ENCODE measurements around the gene MRPL24. TPM values are rescaled to one million over a fixed set of nuclear protein-coding genes. Genes with fewer than 3 reads are reported as not detected.

Gene MRPL24
- polyA plus RNA-seq, 2 of the 4 experiments (the other 2 are of a cell fraction) = 170 to 198 TPM

DNA sequence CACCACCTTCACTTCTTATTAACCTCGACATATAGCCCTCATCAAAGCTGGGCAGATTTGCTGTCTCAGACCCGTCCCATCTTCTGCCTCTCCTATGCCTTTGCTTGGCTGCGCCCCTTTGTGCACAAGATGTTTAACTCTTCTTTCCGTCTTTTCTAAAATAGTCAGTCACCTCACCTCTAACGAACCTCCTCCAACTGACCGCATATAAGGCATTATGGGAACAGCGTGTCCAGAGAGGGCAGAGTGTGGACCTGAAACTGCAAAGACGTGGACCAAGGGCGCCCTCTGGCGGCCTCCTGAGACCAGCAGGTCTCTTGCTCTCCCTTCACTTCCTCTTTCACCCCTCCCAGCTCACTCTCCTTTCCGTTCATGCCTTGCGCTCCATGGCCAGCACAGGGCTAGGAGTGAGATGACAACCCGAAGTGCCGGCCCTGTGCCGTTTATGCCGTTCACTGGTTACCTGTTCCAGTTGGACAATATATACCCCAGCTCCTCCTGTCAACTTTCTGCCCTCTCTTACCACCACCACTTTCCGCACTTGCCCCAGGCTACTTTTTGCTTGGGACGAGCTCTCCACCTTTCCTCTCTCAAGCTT lies 15.1 kb downstream of the MRPL24 start (continued):
- TF ChIP-seq ZC3H11A (IDR thresholded peaks at IDR 0.05) (no peak), TFCP2L1 (CRISPR knock-in tag; IDR thresholded peaks at IDR 0.05) (no peak), SMC3 (IDR thresholded peaks at IDR 0.05) (peak; percentile 91), RAD21 (conservative IDR thresholded peaks at IDR 0.05 in 1 of 2, IDR thresholded peaks at IDR 0.05 in 1 of 2) (peak; percentile 87 to 93), KDM1A (IDR thresholded peaks at IDR 0.05; ENCODE audit: low read depth) (no peak), POLR2A (IDR thresholded peaks at IDR 0.05; ENCODE audit: low read length) (no peak), RCOR1 (IDR thresholded peaks at IDR 0.05; ENCODE audit: low read depth, low read length) (no peak), TP53 (CRISPR knock-in tag; IDR thresholded peaks at IDR 0.05) (no peak), RARB (CRISPR knock-in tag; IDR thresholded peaks at IDR 0.05) (no peak), MAZ (IDR thresholded peaks at IDR 0.05; ENCODE audit: borderline replicate concordance, low read depth, low read length) (no peak), JUNB (IDR thresholded peaks at IDR 0.05) (no peak), CBX8 (IDR thresholded peaks at IDR 0.05) (no peak), EHF (CRISPR knock-in tag; IDR thresholded peaks at IDR 0.05) (no peak), EP300 (IDR thresholded peaks at IDR 0.05) (no peak)
- TF ChIP-seq, protein P1, sequence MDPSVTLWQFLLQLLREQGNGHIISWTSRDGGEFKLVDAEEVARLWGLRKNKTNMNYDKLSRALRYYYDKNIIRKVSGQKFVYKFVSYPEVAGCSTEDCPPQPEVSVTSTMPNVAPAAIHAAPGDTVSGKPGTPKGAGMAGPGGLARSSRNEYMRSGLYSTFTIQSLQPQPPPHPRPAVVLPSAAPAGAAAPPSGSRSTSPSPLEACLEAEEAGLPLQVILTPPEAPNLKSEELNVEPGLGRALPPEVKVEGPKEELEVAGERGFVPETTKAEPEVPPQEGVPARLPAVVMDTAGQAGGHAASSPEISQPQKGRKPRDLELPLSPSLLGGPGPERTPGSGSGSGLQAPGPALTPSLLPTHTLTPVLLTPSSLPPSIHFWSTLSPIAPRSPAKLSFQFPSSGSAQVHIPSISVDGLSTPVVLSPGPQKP (IDR thresholded peaks at IDR 0.05; ENCODE audit: low read depth, low read length) = no peak
- TF ChIP-seq, protein P2, sequence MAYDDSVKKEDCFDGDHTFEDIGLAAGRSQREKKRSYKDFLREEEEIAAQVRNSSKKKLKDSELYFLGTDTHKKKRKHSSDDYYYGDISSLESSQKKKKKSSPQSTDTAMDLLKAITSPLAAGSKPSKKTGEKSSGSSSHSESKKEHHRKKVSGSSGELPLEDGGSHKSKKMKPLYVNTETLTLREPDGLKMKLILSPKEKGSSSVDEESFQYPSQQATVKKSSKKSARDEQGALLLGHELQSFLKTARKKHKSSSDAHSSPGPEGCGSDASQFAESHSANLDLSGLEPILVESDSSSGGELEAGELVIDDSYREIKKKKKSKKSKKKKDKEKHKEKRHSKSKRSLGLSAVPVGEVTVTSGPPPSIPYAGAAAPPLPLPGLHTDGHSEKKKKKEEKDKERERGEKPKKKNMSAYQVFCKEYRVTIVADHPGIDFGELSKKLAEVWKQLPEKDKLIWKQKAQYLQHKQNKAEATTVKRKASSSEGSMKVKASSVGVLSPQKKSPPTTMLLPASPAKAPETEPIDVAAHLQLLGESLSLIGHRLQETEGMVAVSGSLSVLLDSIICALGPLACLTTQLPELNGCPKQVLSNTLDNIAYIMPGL (CRISPR knock-in tag; IDR thresholded peaks at IDR 0.05; ENCODE audit: borderline replicate concordance) = no peak

DNA sequence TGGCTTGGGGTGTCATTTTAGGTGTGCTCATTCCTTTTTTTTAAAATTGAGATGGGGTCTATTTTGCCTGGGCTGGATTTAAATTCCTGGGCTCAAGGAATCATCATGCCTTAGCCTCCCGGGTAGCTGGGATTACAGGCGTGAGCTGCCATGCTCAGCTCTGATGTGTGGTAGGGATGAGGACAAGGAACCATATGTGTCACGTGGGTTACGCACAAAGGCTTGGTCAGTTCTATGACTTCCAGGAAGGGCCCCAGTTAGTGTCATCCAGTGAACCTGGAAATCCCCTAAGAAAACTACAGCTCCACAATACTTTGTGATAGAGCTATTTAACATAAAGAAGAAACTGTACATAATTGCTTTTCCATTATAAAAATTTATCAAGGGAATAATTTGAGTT lies 19.4 kb downstream of the MRPL24 start:
- Histone ChIP-seq H3K9me3 (no peaks in the 10 kb centered on the region), H3K4me2 (no peak overlapping the region), H3K4me3 (no peak overlapping the region), H3K4me1 (peaks cover 16% of the 10 kb centered on the region), H3K27ac (no peak overlapping the region)
- no peak for FAIRE-seq
- DNase-seq (ENCODE audit: low read depth in 1 of 2, low spot score in 1 of 2) = no peak
- TF ChIP-seq ESRRA (IDR thresholded peaks at IDR 0.05; ENCODE audit: borderline replicate concordance, low read length) (no peak), NPAS2 (CRISPR knock-in tag; IDR thresholded peaks at IDR 0.05; ENCODE audit: borderline replicate concordance) (no peak), EP300 (IDR thresholded peaks at IDR 0.05) (no peak), RFX5 (IDR thresholded peaks at IDR 0.05) (no peak), CBX8 (IDR thresholded peaks at IDR 0.05) (no peak), TP53 (CRISPR knock-in tag; IDR thresholded peaks at IDR 0.05) (no peak), HOXB5 (CRISPR knock-in tag; IDR thresholded peaks at IDR 0.05) (no peak), HDAC2 (IDR thresholded peaks at IDR 0.05) (no peak), HEYL (CRISPR knock-in tag; IDR thresholded peaks at IDR 0.05) (no peak), RCOR1 (IDR thresholded peaks at IDR 0.05; ENCODE audit: low read depth, low read length) (no peak), EHMT2 (IDR thresholded peaks at IDR 0.05; ENCODE audit: low read depth) (no peak), HOXA7 (CRISPR knock-in tag; IDR thresholded peaks at IDR 0.05) (no peak), HOXB13 (CRISPR knock-in tag; IDR thresholded peaks at IDR 0.05; ENCODE audit: low read depth) (no peak), SREBF2 (IDR thresholded peaks at IDR 0.05) (no peak)
- TF ChIP-seq, protein P2 (CRISPR knock-in tag; IDR thresholded peaks at IDR 0.05; ENCODE audit: borderline replicate concordance) = no peak
- TF ChIP-seq, protein P3, sequence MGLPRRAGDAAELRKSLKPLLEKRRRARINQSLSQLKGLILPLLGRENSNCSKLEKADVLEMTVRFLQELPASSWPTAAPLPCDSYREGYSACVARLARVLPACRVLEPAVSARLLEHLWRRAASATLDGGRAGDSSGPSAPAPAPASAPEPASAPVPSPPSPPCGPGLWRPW (IDR thresholded peaks at IDR 0.05) = no peak
- TF ChIP-seq, protein P4, sequence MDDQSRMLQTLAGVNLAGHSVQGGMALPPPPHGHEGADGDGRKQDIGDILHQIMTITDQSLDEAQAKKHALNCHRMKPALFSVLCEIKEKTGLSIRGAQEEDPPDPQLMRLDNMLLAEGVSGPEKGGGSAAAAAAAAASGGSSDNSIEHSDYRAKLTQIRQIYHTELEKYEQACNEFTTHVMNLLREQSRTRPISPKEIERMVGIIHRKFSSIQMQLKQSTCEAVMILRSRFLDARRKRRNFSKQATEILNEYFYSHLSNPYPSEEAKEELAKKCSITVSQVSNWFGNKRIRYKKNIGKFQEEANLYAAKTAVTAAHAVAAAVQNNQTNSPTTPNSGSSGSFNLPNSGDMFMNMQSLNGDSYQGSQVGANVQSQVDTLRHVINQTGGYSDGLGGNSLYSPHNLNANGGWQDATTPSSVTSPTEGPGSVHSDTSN (IDR thresholded peaks at IDR 0.05) = no peak
- ATAC-seq = no peak
- 96% methylated on average over 4 of the region's 4 CpGs for WGBS (ENCODE audit: missing lambda C conversion rate)
- POLR2A ChIA-PET = interaction anchor here (1.0 kb wide), 1 partner anchor 32 kb away, joined by 3 read pairs; no protein-coding TSS in a partner anchor
- CTCF ChIA-PET = interaction anchor here (0.6 to 42.3 kb wide), 8 partner anchors 14 to 139 kb away, joined by 3 to 2258 read pairs (median 4); partner anchors contain the start of genes CRABP2, NES and NTRK1

All from A549 (cell line).